NCI-H524 treated with DMSO at 0.1 percent for 48 hours (cell line): ENCODE results near the gene PPP1R2.
A peak's percentile ranks its signal among the peaks of the same experiment; 100 is the strongest.
"Not testable (repeated sequence)": the region's sequence is repeated elsewhere in the genome, so short reads cannot be mapped to it uniquely, and the experiment has no call there.

ENCODE experiments used
- DNase-seq: peaks from one replicate; lab custom pipeline; 2025; lab: John Stamatoyannopoulos, UW

The PPP1R2 gene

DNA sequence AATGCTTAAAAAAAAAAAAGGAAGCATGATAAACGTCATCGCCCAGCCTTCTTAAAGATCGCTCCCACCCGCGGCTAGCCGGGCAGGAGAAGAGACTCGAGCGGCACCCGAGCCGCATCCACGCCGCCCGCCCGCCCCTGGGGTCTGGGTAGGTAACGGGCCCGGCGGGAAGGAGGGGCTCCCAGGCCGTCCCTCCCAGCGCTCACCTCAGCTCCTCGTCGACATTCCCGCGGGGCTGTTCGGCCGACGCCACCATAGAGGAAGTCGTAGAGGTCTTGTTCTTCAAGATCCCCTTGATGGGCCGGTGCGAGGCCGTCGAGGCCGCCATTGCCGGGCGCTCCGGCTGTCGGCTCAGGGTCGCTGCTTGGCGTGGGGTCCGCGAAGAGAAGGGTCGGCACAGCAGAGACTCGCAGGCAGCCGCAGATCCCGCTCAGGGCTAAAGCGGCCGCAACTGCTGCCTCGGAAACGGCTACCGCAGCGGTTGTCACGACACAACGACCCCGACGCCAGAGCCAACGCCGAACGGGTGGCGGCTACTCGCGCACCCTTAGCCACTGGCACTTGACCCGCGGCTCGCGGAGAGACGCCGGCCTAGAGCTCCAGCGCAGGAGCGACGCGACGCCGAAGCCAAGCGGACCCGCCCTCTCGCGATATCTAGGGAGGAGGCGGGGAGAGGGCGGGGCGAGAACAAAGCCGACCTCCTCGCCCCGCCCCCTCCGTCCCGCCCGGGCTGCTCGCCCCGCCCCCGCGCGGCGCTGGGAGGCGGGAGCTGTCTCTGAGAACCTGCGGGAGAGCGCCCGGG, at the start of gene PPP1R2:
Gene PPP1R2 (minus strand): TSS at position 628 of the 802 bp plus-strand sequence. CDS start 300 bp downstream, at position 328.
- DNase-seq, result peak; percentile 59

DNA sequence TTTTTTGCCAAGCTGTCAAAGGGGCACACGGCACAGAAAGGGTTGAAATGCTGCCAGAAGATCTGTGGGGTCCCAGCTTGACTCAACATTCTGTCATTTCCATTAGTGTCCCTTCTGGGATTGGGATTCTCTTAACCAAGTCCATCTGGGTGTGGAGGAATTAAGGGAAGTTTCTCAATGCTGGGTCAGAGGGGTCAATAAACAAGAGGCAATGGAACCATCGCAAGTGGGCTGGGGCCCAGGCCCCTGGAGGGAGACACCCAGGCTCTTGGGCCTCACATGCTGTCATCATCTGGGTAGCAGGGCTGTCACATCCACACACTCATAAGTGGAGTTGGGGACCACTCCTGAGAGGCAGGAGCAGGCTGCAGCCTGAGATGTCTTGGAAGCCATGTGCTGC, 48.7 kb upstream of the PPP1R2 start:
- DNase-seq, result no peak

DNA sequence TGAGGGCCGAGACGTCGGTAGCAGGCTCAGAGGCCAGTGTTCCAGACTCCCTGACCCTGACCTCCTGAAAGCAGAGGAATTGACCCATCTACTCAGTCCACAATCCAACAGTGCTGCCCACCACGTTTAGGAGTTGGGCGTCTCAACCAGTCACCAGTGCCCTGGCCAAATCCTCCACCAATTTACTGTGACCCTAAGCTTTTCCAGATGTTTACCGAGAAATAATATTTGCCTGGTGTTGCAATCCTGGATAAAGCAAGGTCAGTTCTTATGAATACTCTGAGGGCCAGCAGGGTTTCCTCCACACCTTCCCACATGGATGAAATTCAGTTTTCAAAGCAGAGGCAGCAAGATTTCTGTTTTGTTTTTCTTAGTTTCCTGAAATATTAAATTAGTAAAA, 48.1 kb upstream of the PPP1R2 start:
- DNase-seq, result no peak

DNA sequence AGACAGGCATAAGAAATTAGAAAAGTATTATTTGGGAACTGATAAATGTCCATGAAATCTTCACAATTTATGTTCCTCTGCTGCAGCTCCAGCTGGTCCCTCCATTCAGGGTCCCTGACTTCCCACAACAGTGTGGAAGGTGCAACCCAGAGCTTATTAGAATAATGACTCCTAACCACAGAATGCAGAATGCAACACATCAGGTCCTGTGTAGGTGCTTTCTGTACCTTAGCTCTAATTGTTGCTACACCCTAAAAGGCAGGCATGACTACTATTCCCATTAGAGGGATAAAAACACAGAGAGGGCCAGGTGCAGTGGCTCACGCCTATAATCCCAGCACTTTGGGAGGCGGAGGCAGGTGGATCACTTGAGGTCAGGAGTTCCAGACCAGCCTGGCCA, 47.3 kb upstream of the PPP1R2 start:
- not testable (repeated sequence) for DNase-seq

DNA sequence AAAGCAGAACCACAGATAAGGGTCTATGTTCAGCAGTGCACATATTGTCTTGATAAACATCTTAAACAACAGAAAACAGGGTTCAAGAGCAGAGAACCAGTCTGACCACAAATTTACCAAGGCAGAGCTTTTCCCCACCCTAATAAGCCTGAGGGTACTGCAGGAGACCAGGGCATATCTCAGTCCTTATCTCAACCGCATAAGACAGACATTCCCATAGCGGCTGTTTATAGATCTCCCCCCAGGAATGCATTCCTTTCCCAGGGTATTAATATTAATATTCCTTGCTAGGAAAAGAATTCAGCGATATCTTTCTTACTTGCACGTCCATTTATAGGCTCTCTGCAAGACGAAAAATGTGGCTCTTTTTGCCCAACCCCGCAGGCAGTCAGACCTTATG, 46.7 kb upstream of the PPP1R2 start:
- not testable (repeated sequence) for DNase-seq

DNA sequence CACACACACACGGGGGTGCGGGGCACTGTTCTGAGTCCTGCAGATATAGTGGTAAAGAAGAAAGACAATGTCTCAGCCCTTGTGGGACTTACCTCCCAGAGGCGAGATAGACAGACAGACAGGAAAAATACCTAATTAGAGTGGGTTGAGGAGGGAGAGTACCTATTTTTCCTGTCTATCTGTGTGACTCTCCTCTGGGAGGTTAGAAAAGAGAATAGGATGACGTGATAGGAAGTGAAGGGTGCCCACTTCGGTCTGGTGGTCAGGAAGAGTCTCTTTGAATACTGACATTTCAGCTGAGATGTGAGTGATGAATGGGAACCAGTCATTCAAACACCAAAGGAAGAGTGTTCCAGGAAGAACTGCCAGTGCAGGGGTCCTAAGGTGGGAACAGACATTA, 44.7 kb upstream of the PPP1R2 start:
- DNase-seq, result no peak

DNA sequence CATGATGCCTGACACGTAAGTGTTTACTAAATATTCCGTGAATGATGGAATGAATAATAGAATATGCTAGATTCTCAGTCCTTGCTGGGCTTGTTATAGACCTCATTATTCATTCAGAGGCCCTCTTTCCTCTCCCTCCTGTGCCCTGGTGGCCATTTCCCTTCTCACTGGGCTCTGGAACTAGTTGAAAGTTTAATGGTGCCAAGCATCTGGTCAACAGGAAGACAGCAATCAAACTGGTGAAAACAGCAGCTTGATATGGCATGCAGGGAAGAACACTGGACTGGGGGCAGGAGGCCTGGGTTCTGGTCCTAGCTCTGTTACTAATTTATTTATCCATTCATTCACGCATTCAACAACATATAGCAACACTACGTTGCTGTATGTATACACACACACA, 44.3 kb upstream of the PPP1R2 start:
- no peak for DNase-seq

DNA sequence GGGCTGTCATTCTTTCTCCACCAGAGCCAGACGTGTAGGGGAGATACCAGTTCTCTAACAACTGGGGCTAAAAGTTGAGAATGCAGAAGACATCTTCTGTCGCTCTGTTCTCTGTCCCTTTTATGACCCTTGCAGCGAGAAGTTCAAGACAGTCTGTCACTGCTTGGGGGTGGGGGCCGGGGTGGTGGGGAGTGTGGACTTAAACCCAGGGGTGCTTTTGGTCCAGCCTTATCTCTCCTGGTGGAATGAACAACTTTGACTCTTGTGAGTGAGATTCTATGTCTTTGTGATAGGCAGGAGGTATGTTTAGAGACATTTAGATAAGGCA, 41.4 kb upstream of the PPP1R2 start:
- no peak for DNase-seq

DNA sequence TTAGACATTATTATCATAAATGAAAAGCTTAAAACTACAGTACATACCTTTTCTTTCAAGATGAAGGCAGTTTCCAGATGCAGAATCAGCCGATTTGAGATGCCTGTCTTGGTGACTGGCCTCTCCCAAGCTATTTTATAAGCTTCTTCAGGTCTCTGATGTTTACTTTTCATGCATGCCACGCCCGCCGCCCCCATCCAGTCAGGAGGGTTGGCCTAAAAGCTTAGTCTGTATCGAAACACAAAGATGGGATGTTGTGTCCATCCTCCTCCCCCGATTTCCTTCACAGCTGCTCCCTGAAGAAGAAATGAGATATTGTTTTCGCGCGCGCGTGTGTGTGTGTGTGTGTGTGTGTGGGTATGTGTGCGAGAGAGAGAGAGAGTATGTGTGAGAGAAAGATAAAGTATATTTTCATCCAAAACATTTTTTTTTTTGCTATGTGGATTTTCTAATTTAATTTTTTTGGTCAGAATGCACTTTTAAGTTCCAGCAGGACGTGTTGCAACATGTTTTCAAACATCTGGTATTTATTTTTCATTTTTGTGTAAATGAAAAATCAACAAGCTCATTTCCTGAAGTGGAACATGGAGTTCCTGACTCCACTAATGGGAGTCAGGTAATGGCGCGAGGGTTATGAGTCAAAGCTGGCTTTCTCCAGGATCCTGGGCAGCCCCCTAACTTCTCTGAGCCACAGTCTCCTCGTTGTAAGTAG, 40.9 kb upstream of the PPP1R2 start, which contains the start of gene APOD:
Gene APOD (minus strand): TSS at position 110 of the 712 bp plus-strand sequence. CDS start 4,479 bp downstream, outside the sequence.
- DNase-seq, result no peak

DNA sequence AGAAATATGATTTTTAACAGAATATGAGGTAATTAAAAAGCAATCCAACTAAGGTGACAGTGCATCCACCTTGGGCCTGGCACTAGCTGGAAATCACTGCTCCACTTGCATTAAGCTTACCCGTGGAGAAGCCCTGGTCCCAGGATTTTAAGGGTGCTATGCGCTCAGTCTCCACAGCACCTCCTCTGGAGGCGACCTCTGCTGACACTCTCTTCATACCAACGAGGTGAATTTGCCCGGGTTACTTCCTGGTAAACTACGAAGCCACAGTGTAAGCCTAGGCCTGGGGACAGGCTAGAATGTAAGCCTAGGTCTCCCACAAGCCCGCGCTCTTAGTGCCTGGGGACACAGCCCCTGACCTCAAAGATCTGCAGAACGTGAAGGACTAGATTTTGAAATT, 39.8 kb upstream of the PPP1R2 start:
- no peak for DNase-seq

DNA sequence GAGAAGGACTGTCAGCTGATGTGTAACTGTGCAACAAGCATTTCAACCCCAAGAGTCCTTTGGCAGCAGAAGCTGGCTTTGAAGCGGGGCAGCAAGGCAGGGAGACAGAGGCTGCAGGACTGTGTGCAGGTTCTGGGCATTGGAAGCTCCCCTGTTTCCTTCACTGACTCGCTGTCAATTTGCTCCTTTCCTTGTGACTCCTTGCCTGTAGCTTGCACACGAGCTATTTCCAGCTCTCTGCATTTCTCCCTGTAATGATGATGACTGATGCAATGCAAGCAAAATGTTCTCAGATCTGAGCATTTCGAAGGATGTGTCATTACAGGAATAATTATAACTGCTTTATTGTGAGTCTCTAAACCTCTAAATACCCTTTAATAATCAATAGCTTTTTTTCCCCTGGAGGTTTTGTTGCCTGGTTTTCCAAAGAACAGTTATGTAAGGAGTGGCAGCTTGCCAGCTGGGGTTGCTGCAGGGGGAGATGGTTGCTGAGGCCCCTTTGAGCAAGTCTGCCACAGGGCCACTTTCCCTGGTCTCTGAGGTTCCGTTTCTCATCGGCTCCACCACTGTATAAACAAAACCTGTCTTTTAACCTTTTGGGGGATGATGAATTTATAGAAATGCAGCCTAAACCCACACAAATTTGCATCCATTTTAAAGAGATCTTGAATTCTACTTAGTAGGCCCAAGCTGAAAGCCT, 37.8 kb upstream of the PPP1R2 start:
- DNase-seq, result no peak

DNA sequence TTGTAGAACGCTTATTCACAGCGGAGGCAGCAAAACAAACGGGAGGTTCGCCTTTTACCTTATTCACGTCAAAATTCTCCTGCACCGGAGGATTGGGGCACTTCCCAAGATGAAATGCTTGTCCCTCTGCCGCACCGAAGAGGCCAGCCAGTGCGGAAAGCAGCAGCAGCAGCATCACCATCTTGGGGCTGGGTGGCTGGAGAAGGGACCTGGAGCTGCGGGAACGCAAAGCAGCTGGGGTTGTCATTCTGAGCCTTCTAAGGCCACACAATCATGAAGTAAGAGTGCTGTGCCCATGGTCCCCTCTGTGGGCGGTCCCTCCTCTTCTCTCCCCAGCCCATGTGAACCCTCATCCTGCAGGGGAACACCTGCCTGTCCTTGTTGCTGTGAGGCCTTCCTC, 36.2 kb upstream of the PPP1R2 start:
- DNase-seq, result no peak

DNA sequence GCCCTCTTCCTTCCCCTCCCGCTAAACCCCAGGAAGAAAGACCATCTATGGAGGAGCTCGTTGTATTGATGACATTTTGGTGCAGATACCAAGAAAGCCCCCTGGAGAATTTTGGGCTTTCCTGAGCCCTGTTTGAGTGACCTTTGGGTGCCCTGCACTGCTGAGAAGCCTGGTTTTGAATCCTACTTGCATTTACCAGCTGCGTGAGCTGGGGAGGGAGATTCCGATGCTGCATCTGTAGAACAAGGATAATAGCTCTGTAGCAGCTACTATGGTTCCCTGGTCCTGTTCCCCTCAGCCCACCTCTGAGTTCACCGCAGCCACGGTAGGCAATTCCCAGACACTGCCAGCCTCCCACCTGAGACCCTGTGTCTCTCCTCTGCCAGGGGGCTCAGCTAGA, 35.4 kb upstream of the PPP1R2 start:
- DNase-seq, result no peak

DNA sequence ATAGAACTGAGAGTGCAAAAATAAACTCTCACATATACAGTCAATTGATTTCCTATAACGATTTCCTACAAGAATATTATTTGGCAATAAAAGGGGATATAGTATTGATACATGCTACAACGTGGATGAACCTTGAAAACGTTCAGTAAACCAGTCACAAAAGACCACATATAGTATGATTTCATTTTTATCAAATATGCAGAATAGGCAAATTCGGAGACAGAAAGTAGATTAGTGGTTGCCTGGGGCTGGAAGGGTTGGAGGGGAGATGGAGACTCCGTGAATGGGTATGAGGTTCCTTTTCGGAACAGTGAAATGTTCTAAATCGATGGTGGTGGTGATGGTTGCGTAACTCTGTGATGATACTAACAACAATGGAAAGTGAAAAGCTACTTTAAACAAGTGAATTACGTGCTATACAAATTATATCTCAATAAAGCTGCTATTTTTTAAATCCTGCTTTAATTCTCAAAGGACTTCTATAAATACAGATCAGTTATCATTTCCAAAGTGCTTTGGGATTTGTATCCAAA, 34.6 kb upstream of the PPP1R2 start:
- DNase-seq, result no peak

DNA sequence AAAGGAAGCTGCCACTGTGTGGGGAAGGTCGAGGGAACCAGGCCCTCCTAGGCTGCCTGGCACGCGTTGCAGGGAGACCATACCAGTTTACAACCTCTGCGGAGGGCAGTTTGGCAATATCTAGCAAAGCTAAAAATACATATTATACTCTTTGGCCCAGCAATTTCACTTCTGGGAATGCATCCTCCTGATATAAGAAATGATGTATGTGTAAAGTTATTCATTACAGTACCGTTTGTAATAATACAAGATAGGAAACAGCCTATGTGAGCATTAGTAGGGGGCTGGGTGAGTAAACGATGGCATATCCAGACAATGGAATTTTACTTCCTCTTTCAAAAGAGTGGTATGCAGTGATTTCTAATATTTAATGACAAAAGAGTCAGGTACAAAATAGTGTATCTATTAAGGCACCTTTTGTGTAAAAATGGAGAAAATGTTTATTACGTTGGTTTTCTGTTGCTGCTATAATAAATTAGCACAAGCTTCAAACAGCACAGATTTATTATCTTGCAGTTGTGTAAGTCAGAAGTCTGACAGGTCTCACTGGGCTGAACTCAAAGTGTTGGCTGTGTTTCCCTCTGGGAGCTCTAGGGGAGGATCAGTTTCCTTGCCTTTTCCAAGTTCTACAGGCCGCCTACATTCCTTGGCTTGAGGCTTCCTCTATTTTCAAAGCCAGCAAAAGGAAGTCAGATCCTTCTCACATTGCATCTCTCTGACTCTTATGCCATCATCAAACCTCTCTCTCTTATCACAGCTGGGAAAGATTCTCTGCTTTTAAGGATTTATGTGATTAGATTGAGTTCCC, 31.6 kb upstream of the PPP1R2 start:
- DNase-seq, result no peak

DNA sequence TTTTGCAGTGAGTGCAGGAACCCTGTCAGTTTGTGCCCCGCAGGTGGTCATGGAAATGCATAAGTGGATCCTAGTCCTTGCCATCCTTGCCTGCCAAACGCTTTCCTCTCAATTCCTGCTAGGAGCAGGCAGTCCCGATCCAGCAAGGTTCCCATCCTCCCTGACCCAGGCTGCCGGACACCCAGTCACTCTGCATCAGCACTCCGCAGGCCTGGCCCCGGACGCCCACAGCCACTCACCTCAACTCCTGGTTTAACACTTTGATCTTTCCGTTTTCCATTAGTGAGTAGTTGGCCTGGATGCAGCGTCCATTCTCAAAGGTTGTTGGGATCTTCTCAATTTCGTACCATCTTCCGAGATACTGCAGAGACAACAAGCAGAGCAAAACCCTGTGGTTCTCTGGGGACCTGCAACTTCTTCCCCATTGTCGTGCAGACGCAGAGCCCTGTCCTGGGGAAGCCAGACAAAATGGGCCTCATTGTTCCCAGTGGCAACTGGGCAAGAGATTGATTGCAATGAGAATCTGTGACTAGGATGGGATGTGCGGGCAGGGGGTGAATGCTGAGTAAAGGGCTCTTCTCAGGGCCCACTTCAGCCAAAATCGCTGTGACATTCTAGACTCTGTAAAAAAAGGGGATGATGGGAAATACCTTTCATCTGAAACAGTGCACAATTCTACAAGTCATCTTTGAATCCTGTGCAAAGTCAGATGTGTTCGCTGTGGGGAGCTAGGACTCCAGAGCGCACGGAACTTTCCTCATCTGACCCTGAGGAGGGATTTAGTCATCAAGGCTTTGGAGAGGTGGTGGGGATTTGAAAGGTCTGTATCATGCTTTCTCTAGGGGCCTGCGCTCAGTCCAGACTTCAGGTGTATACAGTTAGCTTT, 30.7 kb upstream of the PPP1R2 start:
- DNase-seq, result no peak

DNA sequence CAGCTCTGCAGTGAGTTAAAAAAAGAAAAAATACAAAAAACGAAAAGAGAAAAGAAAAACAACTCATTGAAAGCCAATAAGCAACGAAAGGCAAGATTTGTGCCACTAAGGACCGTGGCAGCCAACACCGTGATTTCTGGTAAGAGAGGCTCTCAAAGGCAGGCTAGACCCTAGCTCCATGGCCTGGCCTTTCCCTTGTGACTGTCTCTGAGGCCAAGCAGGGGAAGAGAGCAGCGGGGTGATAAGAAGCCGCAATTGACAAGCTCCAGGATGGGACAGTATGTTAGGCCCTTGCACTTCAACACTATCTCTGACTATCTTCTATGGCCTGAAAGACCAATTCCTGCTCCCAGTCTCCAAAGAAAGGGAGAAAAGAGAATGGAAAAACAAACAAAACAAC, 28.2 kb upstream of the PPP1R2 start:
- no peak for DNase-seq

DNA sequence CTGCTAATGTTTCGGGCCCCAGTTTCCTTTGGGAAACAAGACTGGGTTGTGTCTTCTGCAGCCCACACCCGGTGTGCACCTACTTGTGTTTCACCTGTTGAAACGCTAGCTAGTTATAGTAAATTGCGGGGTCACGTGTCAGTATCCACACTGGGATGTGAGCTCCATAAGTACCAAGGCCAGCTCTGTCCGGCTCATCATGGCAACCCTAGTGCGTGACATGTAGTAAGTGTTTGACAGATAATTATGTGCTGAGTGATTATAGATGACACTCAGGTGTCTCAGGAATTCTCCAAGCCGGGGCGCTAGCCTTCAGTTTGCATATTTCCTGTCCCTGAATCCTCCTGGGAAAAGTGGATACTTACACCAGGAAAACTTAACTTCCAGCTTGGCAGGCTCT, 27.8 kb upstream of the PPP1R2 start:
- no peak for DNase-seq

DNA sequence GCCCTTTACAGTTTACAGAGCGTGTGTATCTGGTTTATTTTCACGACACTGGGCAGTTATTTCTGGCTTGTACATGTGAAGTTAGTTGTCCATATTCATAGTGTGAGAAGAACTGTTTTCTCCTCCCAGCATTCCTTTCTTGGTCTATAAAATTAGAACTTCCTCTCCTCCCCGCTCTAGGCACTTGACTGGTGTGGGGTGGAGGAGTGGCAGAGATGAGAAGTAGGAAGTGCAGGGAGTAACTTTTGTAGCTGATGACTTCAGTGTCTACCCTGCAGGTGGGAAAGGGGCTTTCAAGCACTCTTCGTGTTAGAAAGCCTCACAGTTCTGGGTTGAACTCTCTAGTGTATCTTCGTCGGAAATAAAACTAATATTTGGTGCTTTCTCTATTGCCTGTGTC, 27.2 kb upstream of the PPP1R2 start:
- no peak for DNase-seq

DNA sequence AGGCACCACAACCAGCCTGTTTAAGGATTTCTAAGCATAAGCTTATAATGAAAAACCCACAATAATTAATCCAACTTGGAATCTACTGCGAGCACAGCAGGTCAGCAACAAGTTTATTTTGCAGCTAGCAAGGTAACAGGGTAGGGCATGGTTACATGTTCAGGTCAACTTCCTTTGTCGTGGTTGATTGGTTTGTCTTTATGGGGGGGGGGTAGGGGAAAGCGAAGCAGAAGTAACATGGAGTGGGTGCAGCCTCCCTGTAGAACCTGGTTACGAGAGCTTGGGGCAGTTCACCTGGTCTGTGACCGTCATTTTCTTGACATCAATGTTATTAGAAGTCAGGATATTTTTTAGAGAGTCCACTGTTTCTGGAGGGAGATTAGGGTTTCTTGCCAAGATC, 25.5 kb upstream of the PPP1R2 start:
- DNase-seq, result no peak

DNA sequence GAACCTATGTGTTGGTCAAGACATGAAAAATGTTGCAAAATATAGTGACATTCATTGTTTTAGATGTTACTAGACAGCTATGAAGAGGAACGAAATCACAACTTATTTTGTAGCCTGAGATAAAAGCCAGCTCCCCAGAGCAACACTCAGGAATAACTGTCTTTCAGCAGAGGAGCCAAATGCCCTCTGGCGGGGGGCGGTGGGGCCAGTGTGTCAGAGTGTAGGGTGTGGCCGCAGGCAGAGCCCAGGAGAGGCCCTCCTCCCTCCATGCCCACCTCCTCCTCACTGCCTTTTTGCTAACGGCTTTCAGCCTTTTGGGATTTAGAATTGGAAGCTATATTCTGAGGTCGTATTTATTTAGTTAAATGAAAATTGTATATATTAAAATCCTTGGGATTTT, 23.7 kb upstream of the PPP1R2 start:
- DNase-seq, result no peak
